H9 (cell line): ENCODE results near the gene MTMR1. TPM values are rescaled to one million over a fixed set of nuclear protein-coding genes. Genes with fewer than 3 reads are reported as not detected.

Experiments used
- DNase-seq: peaks from one replicate; pipeline ENCODE4 v3.0.0-alpha.2; 2017
- H2AFZ ChIP-seq: one replicate; pipeline ENCODE4 v1.6.1; 2013; ENCODE audit warnings: mild to moderate bottlenecking, low read length, control low read depth, moderate library complexity
- H2AK5ac ChIP-seq: 2 replicates; pipeline ENCODE4 v1.6.1; 2013; ENCODE audit warnings: low read length, control low read depth, mixed read lengths; ENCODE audit not compliant: insufficient read length
- H2BK120ac ChIP-seq: one replicate; pipeline ENCODE4 v1.6.1; 2013; ENCODE audit warnings: low read depth, mild to moderate bottlenecking, low read length, control low read depth, inconsistent platforms; ENCODE audit not compliant: poor library complexity, severe bottlenecking
- H2BK12ac ChIP-seq: 2 replicates; pipeline ENCODE4 v1.6.1; 2013; ENCODE audit warnings: low read length, control low read depth, mixed read lengths, low read depth; ENCODE audit not compliant: insufficient read length
- H2BK15ac ChIP-seq: 2 replicates; pipeline ENCODE4 v1.6.1; 2013; ENCODE audit warnings: low read depth, low read length, control low read depth
- H2BK20ac ChIP-seq: one replicate; pipeline ENCODE4 v1.6.1; 2013; ENCODE audit warnings: low read depth, mild to moderate bottlenecking, low read length, control low read depth, inconsistent platforms; ENCODE audit not compliant: poor library complexity, severe bottlenecking
- H2BK5ac ChIP-seq: 2 replicates; pipeline ENCODE4 v1.6.1; 2013; ENCODE audit warnings: low read length, control low read depth, mixed read lengths; ENCODE audit not compliant: insufficient read length
- H3K14ac ChIP-seq: 2 replicates; pipeline ENCODE4 v1.6.1; 2013; ENCODE audit warnings: low read length, control low read depth; ENCODE audit not compliant: insufficient read depth
- H3K18ac ChIP-seq: 2 replicates; pipeline ENCODE4 v1.6.1; 2013; ENCODE audit warnings: low read depth, mild to moderate bottlenecking, mixed read lengths, low read length, control low read depth; ENCODE audit not compliant: insufficient read length
- H3K23ac ChIP-seq: 2 replicates; pipeline ENCODE4 v1.6.1; 2013; ENCODE audit warnings: low read length, control low read depth, mixed read lengths, low read depth; ENCODE audit not compliant: insufficient read length
- H3K23me2 ChIP-seq: 2 replicates; pipeline ENCODE4 v1.6.1; 2013; ENCODE audit warnings: low read depth, mild to moderate bottlenecking, mixed read lengths, low read length, control low read depth; ENCODE audit not compliant: insufficient read length, poor library complexity, severe bottlenecking
- H3K27ac ChIP-seq: 2 replicates; pipeline ENCODE4 v1.5.1; 2013; ENCODE audit warnings: low read length, control low read depth, mixed read lengths, low read depth; ENCODE audit not compliant: insufficient read length
- H3K27me3 ChIP-seq: 2 replicates; pipeline ENCODE4 v1.6.1; 2013; ENCODE audit warnings: low read length, control low read depth, inconsistent platforms; ENCODE audit not compliant: insufficient read depth
- H3K4ac ChIP-seq: 2 replicates; pipeline ENCODE4 v1.6.1; 2013; ENCODE audit warnings: low read depth, mild to moderate bottlenecking, control low read depth, inconsistent platforms, low read length, moderate library complexity
- H3K4me1 ChIP-seq: 2 replicates; pipeline ENCODE4 v1.6.1; 2013; ENCODE audit warnings: low read length, control low read depth, inconsistent platforms; ENCODE audit not compliant: insufficient read depth
- H3K4me2 ChIP-seq: 2 replicates; pipeline ENCODE4 v1.6.1; 2013; ENCODE audit warnings: low read length, control low read depth, mixed read lengths; ENCODE audit not compliant: insufficient read length, insufficient read depth
- H3K56ac ChIP-seq: 2 replicates; pipeline ENCODE4 v1.6.1; 2013; ENCODE audit warnings: low read depth, mild to moderate bottlenecking, mixed read lengths, low read length, control low read depth; ENCODE audit not compliant: insufficient read length
- H3K79me1 ChIP-seq: 2 replicates; pipeline ENCODE4 v1.6.1; 2013; ENCODE audit warnings: low read depth, mild to moderate bottlenecking, moderate library complexity, low read length, control low read depth, inconsistent platforms; ENCODE audit not compliant: insufficient read depth, poor library complexity, severe bottlenecking
- H3K79me2 ChIP-seq: 2 replicates; pipeline ENCODE4 v1.6.1; 2013; ENCODE audit warnings: low read length, control low read depth, inconsistent platforms; ENCODE audit not compliant: insufficient read depth
- H3K9ac ChIP-seq: 2 replicates; pipeline ENCODE4 v1.6.1; 2013; ENCODE audit warnings: low read length, control low read depth, mixed read lengths; ENCODE audit not compliant: insufficient read length; ENCODE audit errors: extremely low read depth
- H3K9me3 ChIP-seq: one replicate; pipeline ENCODE4 v1.6.1; 2013; ENCODE audit warnings: low read depth, low read length, inconsistent platforms; ENCODE audit not compliant: control insufficient read depth
- H3T11ph ChIP-seq: one replicate; pipeline ENCODE4 v1.6.1; 2013; ENCODE audit warnings: mild to moderate bottlenecking, low read length, control low read depth, inconsistent platforms
- H4K20me1 ChIP-seq: one replicate; pipeline ENCODE4 v1.6.1; 2013; ENCODE audit not compliant: control insufficient read depth, insufficient read length, insufficient read depth
- H4K5ac ChIP-seq: 2 replicates; pipeline ENCODE4 v1.6.1; 2013; ENCODE audit warnings: low read depth, mild to moderate bottlenecking, mixed read lengths, low read length, control low read depth; ENCODE audit not compliant: insufficient read length
- H4K8ac ChIP-seq: replicated peaks from 2 replicates; pipeline ENCODE4 v1.6.1; 2013; ENCODE audit warnings: low read length, control low read depth, mixed read lengths, low read depth; ENCODE audit not compliant: insufficient read length
- H4K91ac ChIP-seq: 2 replicates; pipeline ENCODE4 v1.6.1; 2013; ENCODE audit warnings: low read depth, mild to moderate bottlenecking, moderate library complexity, mixed read lengths, low read length, control low read depth; ENCODE audit not compliant: insufficient read length
- H3K27ac Mint-ChIP-seq, 3 experiments: 2 replicates in 2 of 3; 3 replicates in 1 of 3; pipeline ENCODE4 v1.8.0; 2020 to 2021; ENCODE audit warnings: mixed read lengths in 3 of 3, mild to moderate bottlenecking in 1 of 3, moderate library complexity in 1 of 3
- H3K27me3 Mint-ChIP-seq: 2 replicates; pipeline ENCODE4 v1.8.0; 2021; ENCODE audit warnings: low read depth, mild to moderate bottlenecking, moderate library complexity, mixed read lengths
- H3K36me3 Mint-ChIP-seq, 3 experiments: 2 replicates in 2 of 3; 3 replicates in 1 of 3; pipeline ENCODE4 v1.8.0; 2020 to 2021; ENCODE audit warnings: low read depth in 3 of 3, mixed read lengths in 3 of 3; ENCODE audit not compliant: insufficient read depth in 1 of 3
- H3K4me1 Mint-ChIP-seq, 2 experiments: 2 replicates each; pipeline ENCODE4 v1.8.0; 2020; ENCODE audit warnings: mixed read lengths in 2 of 2
- H3K4me3 Mint-ChIP-seq, 2 experiments: 2 replicates in 1 of 2; 3 replicates in 1 of 2; pipeline ENCODE4 v1.8.0; 2020 to 2021; ENCODE audit warnings: mild to moderate bottlenecking in 2 of 2, mixed read lengths in 2 of 2, moderate library complexity in 1 of 2
- H3K9me3 Mint-ChIP-seq, 2 experiments: 2 replicates in 1 of 2; 3 replicates in 1 of 2; pipeline ENCODE4 v1.8.0; 2020; ENCODE audit warnings: mild to moderate bottlenecking in 2 of 2, mixed read lengths in 2 of 2, moderate library complexity in 1 of 2
- CTCF ChIP-seq: fragments of 200-600 bp; sonication (generic); conservative IDR thresholded peaks from 3 replicates; pipeline ENCODE4 v1.8.0; 2021; ENCODE audit warnings: antibody characterized with exemption, mild to moderate bottlenecking
- WGBS: extraction: QIAGEN DNeasy Blood & Tissue Kit; methylation state at CpG from one replicate; pipeline ENCODE4 v1.1.7; 2013; ENCODE audit warnings: missing lambda C conversion rate, low lambda C conversion rate, mixed read lengths; ENCODE audit not compliant: insufficient read length; ENCODE audit errors: extremely low coverage; 5-methylcytosine and 5-hydroxymethylcytosine counted together
- total RNA-seq: library from RNA; stranded (reverse); gene quantifications from 2 replicates; pipeline ENCODE4 v1.2.1, GENCODE V29; 2021

The MTMR1 gene
- total RNA-seq, 1 experiment from 2014 or later: 25.2 TPM

- H3K79me1 ChIP-seq: no peaks in the 10 kb centered on the region
- no peak overlapping the region for H2BK15ac ChIP-seq
- peaks cover 3% of the 10 kb centered on the region for H3K23me2 ChIP-seq
- no peak overlapping the region for H3K9ac ChIP-seq
- peaks cover 49 to 59% of the 10 kb centered on the region in 2 experiments for H3K9me3 Mint-ChIP-seq
- peaks cover 13 to 29% (median 15%) of the 10 kb centered on the region in 3 experiments for H3K36me3 Mint-ChIP-seq
- H2BK20ac ChIP-seq: no peak overlapping the region
- H3K4me1 Mint-ChIP-seq: peaks cover 12 to 15% of the 10 kb centered on the region in 2 experiments
- peaks cover 2% of the 10 kb centered on the region for H3K27me3 Mint-ChIP-seq
- no peak overlapping the region for H4K5ac ChIP-seq
- no peak overlapping the region for H2BK5ac ChIP-seq
- H3K23ac ChIP-seq: no peak overlapping the region
- no peak overlapping the region for H3K27ac Mint-ChIP-seq
- H3K14ac ChIP-seq: no peak overlapping the region
- no peak overlapping the region for H4K91ac ChIP-seq
- no peaks in the 10 kb centered on the region for H3K27me3 ChIP-seq
- no peak overlapping the region for H2AK5ac ChIP-seq
- no CpG with 5 or more reads among the region's 17 CpGs for WGBS
- H3K9me3 ChIP-seq: no peaks in the 10 kb centered on the region
- no peak overlapping the region for H2BK12ac ChIP-seq
- H3K4ac ChIP-seq: no peak overlapping the region
- peaks cover 2% of the 10 kb centered on the region; the same call in 1 of the 2 replicates for H3K4me1 ChIP-seq
- H4K20me1 ChIP-seq: no peaks in the 10 kb centered on the region
- DNase-seq: no peak
- H3K27ac ChIP-seq: no peak overlapping the region
- H2AFZ ChIP-seq: no peak overlapping the region
- H3K56ac ChIP-seq: no peak overlapping the region
- no peak overlapping the region for H3K18ac ChIP-seq
- H4K8ac ChIP-seq: no peak overlapping the region
- no peak overlapping the region for H2BK120ac ChIP-seq
- no peaks in the 10 kb centered on the region for H3K79me2 ChIP-seq
- no peak overlapping the region for H3K4me2 ChIP-seq
- H3T11ph ChIP-seq: no peak overlapping the region
- no peak for TF ChIP-seq CTCF
- no peak overlapping the region for H3K4me3 Mint-ChIP-seq
Measured at GRCh38 chrX:150770623-150771022, 77.4 kb downstream of the MTMR1 start.
